ENCODE data around the gene ABLIM3.
A peak's percentile ranks its signal among the peaks of the same experiment; 100 is the strongest.

The ABLIM3 gene

DNA sequence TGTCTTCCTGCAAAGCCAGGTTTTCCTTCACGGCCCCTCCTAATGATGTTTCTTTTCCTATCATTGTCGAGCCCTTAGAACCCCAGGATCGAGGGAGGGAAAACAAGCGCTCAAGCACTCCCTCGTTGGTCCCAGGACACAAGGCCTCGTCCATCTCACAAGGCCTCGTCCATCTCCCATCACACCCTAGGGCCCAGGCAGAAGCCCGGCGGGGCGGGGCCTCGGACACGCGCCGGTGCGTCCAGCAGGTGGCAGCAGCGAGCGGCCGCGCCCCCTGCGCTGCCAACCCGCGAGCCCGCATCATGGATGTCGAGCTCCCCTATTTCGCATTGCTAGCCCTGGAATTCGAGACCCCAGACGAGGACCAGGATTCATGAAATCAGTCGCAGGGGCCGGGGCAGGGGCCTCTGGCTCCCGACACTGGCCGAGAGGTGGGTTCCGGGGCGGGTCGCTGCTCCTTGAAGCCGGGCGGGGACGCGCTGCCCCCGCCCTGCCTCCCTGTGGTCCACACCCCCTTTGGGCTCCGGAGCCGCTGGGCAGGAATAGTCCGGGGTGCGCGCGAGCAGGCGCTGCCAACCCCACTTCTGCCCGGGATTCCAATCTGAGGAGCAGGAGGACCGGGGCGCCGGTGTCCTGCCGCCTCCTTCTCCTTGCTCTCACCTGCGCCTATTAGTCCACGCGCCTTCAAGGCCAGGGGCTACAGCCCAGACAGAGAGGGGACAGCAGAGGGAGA, at the start of gene ABLIM3:
Gene ABLIM3 (plus strand): TSS at position 270 of the 733 bp plus-strand sequence. CDS start 603 bp downstream, outside the sequence.
- DNase-seq, result peak; percentile 78

DNA sequence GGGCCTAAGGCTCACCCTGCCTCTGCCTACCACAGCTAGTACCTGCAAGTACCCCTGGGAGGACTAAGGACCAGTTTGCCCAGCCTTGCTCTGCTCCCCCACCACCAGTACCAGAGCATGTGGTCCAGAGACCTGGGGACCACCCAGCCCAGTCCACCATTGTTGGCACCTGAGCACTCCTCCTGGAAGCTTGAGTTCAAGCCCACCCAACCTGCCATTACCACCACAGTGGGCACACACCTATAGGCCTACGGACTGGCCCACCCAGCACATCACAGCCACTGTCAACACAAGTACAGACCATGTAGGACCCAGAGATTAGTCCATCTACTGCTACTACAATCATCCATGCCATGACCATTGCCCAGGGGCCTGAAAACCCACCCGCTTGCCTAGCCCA, 47.7 kb upstream of the ABLIM3 start:
- no peak for DNase-seq

- DNase-seq, result no peak
Observed at GRCh38 chr5:149094996-149095395, 46.3 kb upstream of the ABLIM3 start.

DNA sequence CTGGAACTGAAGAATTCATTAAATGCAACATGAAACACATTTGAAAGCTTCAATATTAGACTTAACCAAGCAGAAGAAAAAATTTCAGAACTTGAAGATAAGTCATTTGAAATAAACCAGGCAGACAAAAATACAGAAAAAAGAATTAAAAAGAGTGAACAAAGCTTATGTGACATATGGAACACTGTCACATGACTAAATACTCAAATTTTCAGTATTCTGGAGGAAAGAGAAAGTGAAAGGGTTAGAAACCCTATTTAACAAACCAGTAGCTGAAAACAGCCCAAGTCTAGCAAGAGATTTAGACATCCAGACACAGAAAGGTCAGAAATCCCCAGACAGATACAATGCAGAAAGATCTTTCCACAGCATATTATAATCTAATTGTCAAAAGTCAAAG, 41.4 kb upstream of the ABLIM3 start:
- no peak for DNase-seq

DNA sequence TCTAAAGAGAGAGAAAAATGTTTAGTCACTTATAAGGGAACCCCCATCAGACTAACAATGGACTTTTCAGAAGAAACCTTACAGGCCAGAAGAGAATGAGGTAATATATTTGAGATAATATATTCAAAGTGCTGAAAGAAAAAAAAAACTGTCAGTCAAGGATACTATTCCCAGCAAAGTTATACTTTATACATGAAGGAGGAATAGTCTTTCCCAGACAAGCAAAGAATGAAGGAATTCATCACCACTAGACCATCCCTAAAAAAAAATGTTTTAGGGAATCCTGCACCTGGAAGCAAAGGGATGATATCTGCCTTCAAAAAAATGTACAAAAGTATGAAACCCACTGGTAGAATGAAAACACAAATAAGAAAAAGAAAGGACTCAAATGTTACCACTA, 41.0 kb upstream of the ABLIM3 start:
- no peak for DNase-seq

DNA sequence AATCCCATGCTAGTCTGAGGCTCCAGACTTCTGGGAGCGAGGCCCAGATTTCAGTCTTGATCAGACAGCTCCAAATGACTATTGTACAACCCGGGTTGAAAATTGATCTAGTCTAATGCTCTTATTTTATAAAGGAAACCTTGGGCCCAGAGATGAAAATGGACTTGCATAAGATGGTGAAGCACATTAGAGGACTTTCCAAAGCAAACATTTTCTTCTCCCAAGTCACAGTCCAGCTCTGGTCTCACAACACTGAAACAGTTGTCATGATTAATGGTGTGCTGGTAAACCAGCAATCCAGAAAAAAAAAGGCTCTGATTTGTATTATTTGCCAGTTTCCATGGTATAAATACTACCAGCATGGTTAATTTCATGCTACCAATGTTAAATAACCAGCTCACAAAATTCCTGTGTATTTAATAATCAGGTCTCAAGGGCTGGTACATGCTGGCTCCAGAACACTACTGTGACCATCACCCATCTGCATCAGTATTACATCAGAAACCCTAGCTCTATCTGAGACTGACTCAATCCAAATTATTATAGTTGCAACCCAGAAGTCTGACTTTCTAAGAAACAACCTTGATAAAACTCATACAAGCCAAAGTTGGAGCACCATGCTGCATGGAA, 32.5 kb upstream of the ABLIM3 start:
- no peak for DNase-seq

DNA sequence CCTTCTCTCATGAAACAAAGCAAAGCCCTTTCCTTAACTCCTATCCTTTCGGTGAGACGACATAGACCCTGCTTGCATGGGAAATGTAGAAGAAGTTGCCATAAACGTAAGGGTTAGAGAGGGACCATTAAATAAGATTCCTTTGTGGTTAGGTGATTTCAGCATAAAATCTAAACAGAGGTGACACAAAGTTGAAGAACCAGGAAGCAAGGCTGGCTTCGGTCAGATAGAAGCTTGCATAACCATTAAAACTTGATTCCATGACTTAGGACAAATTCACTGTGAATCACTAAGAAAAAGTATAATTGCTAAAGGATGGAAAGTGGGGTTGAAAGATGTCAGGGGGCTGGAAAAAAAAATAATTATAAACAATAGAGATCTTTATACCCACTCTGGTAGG, 30.9 kb upstream of the ABLIM3 start:
- no peak for DNase-seq

DNA sequence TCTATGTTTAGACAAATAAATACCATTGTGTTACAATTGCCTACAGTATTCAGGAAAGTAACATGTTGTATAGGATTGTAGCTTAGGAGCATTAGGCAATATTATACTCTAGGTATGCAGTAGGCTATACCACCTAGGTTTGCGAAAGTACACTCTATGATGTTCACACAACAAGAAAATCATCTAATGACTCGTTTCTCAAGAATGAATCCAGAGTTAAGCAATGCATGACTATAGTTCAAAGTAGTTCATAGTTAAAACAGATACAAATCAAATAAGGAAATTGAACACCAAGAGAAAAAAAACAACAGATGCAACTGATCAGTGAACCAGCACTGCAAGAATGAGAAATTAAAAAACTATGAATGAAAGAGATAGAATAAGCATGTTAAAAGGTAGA, 27.6 kb upstream of the ABLIM3 start:
- no peak for DNase-seq

DNA sequence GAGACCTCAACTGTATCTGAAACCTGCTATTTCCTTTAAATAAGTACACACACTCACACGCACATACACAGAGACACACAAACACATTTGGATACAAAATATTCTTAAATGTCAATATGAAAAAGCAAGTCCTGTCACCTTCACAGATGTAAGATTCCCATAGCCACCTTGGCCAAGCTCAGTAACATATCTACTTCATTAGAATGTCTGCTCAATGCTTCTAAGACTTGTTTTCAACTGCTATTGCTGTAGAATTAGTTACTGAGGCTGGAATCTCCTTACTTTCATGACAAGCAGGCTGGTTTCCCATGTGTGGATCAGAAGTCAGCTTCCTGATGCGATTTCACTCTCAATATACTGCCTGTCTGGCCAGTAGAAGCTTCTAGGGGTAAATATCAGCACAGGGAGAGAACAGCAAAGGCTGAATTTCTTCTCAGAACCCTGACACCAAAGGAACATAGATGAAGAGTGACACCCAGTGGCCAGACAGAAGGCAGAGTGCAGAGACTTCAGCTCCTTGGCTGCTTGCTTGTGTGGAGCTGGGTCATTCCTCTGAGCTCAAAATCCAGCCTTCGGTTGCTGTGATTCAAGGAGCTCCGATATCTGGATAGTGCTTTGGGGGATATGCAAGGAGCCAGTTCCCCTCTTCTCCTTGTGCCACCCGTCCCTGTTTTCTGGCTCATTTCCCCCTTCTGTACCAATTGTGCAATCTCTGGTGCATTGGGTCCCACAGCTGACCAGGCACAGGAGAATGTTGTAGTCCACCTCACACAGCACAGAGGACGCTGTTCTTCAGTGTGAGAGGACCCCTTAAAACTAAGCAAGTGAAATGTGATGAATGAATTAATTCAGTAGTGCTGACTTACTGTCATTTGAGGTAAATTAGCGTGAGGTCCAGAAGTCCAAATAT, 26.6 kb upstream of the ABLIM3 start:
- DNase-seq, result no peak

GRCh38 chr5:149117970-149118369, 23.3 kb upstream of the ABLIM3 start:
- no peak for DNase-seq

- no peak for DNase-seq
Observed at GRCh38 chr5:149118463-149118862, 22.8 kb upstream of the ABLIM3 start.

DNA sequence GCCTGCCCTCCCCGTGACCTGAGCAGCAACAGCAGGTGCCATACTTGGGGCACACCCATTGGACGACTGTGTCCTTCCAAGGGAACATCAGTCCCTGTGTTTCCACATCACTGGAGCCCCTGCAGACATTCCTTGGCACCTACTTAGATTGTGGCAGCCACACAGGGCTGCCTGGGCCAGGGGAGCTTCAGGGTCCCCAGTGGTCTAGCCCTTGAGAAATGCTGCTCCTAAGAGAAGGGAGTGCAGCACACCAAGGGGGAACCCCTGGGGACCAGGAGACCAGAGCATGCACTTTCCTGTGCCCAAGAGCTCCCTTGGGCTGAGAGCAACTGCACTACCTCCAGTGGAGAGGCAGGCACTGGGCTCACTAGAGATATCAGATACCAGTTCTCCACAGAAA, 20.1 kb upstream of the ABLIM3 start:
- no peak for DNase-seq

DNA sequence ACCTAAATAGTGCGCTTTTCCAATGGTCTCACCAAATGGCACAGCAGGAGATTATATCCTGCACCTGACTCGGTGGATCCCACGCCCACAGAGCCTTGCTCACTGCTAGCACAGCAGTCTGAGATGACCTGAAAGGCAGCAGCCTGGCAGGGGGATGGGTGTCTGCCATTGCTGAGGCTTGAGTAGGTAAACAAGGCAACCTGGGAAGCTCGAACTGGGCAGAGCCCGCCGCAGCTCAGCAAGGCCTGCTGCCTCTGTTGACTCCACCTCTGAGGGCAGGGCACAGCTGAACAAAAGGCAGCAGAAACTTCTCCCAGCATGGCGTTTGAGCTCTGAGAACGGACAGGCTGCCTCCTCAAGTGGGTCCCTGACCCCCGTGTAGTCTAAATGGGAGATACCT, 18.1 kb upstream of the ABLIM3 start:
- no peak for DNase-seq

GRCh38 chr5:149125386-149125891, 15.9 kb upstream of the ABLIM3 start:
- DNase-seq, result no peak

GRCh38 chr5:149126906-149127305, 14.4 kb upstream of the ABLIM3 start:
- no peak for DNase-seq

DNA sequence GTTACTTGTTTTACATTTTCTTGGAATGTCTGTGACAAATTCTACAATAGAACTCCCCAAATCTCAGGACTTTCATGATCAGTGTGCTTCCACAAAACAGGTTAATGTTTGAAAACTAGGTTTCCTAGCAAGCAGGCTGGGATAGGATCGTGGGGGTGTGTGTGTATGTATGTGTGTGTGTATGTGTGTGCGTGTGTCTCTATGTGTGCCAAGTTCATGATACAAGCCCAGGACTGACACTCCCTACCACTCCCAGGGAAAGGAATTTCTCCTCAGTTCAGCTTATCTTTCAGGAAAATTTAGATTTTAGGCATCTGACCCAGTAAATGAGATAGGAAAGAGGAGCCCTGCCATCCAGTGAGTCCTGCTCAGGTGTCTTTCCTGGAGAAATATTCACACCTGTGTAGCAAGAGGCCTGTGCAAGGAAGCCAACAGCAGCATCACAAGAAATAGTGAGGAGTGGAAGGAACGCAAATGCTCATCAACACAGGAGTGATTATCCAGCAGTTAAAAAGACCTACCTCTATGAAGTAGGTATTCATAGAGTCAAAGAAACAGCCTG, 13.8 kb upstream of the ABLIM3 start:
- DNase-seq, result no peak

DNA sequence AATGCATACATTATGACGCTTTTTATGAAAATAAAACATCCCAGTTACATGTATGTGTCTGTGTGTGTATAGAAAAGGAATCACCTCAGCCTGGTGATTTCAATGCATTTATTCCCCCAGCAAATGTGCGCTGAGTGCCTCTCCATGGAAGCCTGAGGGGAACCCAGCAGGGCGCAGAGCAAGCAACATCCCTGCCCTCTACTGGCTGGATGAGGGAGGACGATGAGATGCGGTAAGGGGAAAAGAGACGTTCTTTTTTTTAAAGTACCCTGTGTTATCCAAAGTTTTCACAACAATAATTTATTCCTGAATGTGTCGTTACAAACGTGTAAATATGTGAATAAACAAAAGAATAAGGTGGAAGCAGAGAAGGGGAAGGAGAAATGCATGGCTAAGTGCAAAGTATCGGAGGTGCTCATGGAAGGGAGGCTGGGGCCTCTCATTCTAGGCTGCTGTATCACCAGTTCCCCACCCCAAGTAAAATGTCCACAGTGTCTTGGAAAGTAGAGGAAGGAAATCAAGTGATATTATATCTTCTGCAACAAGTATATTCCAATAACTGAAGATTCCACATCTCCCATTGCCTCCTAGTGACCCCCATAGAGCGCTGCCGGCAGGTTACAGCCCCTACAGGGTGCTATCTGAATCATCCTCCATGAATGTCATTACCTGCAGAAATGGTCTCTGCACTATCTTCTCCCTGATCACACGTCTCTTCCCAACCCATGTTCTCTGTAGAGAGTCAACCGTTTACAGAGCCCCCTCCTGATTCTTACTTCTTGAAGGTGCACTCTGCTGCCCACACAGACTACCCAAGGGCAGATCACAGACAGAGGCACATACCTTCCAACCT, 13.0 kb upstream of the ABLIM3 start:
- DNase-seq, result peak; percentile 26

DNA sequence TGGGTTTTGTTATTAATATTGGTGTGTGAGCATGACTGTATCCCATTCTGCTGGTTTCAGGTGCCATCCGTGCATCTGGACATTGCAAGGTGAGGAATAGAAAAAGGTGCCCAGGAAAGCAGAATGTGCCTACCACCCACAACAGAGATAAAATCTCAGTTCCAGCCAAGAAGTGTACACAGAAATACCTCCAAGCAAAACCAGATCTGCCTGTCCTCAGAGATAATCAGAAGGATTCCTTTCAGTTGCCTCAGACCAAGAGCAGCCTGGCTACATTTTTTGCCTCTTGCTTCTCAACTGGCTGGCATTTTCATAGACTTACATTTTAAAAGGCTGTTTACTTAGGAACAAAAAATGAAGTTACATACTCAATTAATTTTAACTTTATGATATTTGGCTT, 12.1 kb upstream of the ABLIM3 start:
- no peak for DNase-seq

DNA sequence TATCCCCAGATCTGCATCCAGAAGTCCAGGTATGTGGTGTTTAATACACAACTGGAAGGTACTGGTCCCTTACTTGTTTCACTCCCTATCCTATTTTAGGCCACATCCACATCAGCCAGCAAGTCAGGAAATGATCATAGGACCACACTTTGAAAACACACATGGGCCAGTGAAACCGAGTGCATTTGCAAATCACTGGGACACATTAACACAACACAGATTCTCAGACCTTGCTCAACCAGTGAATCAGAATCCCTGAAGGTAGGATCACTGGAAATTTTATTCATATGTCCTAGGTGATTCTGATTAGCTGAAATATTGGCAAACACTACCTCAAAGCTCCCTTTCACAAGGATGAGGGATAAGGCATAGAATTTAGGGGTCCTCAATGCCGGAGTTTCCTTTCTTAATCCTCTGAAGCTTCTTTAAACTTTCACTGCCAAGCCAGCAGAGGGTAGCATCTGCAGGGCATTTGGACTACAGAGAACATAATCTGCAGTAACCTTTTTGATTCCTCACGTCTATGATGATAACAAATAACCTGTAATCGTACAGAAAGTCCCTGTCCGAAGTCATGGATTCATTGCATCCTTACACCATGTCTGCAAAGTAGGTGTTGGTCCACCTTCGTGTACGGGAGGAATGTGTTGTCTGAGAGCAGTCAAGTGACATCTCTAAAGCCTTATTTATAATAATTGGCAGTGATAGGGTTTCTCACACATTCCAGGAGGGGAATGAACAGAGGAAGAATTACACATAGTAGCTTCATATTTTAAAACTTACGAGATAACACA, 11.0 kb upstream of the ABLIM3 start:
- no peak for DNase-seq

DNA sequence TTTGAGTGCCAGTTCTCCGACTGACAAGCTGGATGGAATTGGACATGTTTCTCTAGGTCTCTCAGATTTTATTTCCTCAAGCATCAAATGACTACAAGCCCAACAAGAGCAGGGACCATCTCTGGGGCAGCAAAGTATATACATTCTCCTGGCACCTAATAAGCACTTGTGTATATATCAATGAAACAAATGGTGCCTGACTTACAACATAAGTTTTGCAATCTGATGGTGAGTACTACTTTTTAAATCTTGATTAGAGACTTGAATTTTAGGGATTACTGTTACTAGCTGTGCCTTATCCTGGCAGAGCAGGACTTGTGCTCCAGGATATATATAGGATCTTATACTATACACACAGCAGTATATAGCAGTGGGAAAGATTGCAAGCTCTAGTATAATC, 8.8 kb upstream of the ABLIM3 start:
- no peak for DNase-seq
